A673 (cell line): ENCODE measurements around the gene MFSD2B. TPM values are rescaled to one million over a fixed set of nuclear protein-coding genes. Genes with fewer than 3 reads are reported as not detected.

Experiments used
- BruUV-seq: library from RNA; stranded (reverse); fragments of 400-500 nt; replicated peaks from 2 replicates; lab custom pipeline; 2021; lab: Mats Ljungman, UMichigan
- CTCF ChIA-PET: fragments of 300-600 bp; sonication (Branson Sonifier 250); formaldehyde crosslinking; loops from one replicate; lab custom pipeline; 2022; ENCODE audit warnings: antibody characterized with exemption; lab: Charles Lee
- POLR2A ChIA-PET: fragments of 300-600 bp; sonication (Branson Sonifier 250); formaldehyde crosslinking; loops from one replicate; lab custom pipeline; 2022; ENCODE audit warnings: antibody characterized with exemption; ENCODE audit not compliant: low non-redundant PET; lab: Charles Lee
- DNase-seq: peaks from one replicate; pipeline ENCODE4 v3.0.0-alpha.2; 2015; ENCODE audit warnings: low spot score
- H3K27ac ChIP-seq: fragments of 200-600 bp; sonication (generic); 2 replicates; pipeline ENCODE4 v1.5.1; 2016; ENCODE audit warnings: mixed run types, low read depth, mild to moderate bottlenecking, mixed read lengths, antibody characterized with exemption, low read length; ENCODE audit not compliant: poor library complexity, severe bottlenecking
- H3K27me3 ChIP-seq: fragments of 200-600 bp; sonication (generic); replicated peaks from 2 replicates; pipeline ENCODE4 v1.6.1; 2017; ENCODE audit warnings: mixed run types, low read depth, mild to moderate bottlenecking, mixed read lengths, antibody characterized with exemption, low read length; ENCODE audit not compliant: insufficient read depth, poor library complexity
- H3K36me3 ChIP-seq: fragments of 200-600 bp; sonication (generic); 2 replicates; pipeline ENCODE4 v1.6.1; 2016; ENCODE audit warnings: mixed run types, mild to moderate bottlenecking, mixed read lengths, antibody characterized with exemption, low read length; ENCODE audit not compliant: insufficient read depth, poor library complexity, severe bottlenecking
- H3K4me1 ChIP-seq: fragments of 200-600 bp; sonication (generic); 2 replicates; pipeline ENCODE4 v1.6.1; 2017; ENCODE audit warnings: mixed run types, mild to moderate bottlenecking, mixed read lengths, antibody characterized with exemption, low read length; ENCODE audit not compliant: insufficient read depth, poor library complexity, severe bottlenecking
- H3K4me3 ChIP-seq: fragments of 200-600 bp; sonication (generic); 2 replicates; pipeline ENCODE4 v1.5.1; 2016; ENCODE audit warnings: low read depth, mixed run types, mild to moderate bottlenecking, mixed read lengths, low read length; ENCODE audit not compliant: poor library complexity, severe bottlenecking
- H3K9me3 ChIP-seq: fragments of 200-600 bp; sonication (generic); 2 replicates; pipeline ENCODE4 v1.6.1; 2016; ENCODE audit warnings: mixed run types, low read depth, mild to moderate bottlenecking, mixed read lengths, antibody characterized with exemption, low read length; ENCODE audit not compliant: poor library complexity, severe bottlenecking
- CTCF ChIP-seq: fragments of 300-800, 200-600 bp; sonication (generic); conservative IDR thresholded peaks from 2 replicates; pipeline ENCODE4 v1.5.1; 2017; ENCODE audit warnings: low read depth, mild to moderate bottlenecking, antibody characterized with exemption, low read length, moderate library complexity, mixed read lengths
- EZH2 ChIP-seq: fragments of 200-600 bp; sonication (generic); IDR thresholded peaks from 2 replicates; pipeline ENCODE4 v1.6.1; 2017; ENCODE audit warnings: borderline replicate concordance, low read depth, mild to moderate bottlenecking, mixed read lengths, antibody characterized with exemption, low read length; ENCODE audit not compliant: poor library complexity, severe bottlenecking
- intact Hi-C: fragments of 100-400 bp; cut with micrococcal nuclease; formaldehyde crosslinking; loops from one replicate; pipeline ENCODE4 v1.10.0; 2022; ENCODE audit not compliant: unreplicated experiment
- total RNA-seq: library from RNA; stranded (reverse); gene quantifications from 2 replicates; pipeline ENCODE4 v1.2.3, GENCODE V29; 2021

The MFSD2B gene
- total RNA-seq, 1 experiment from 2014 or later: not detected

GRCh38 chr2:24018241-24018640 is 8.4 kb downstream of the MFSD2B start:
- Histone ChIP-seq H3K9me3 (no peaks in the 10 kb centered on the region), H3K27me3 (no peaks in the 10 kb centered on the region), H3K27ac (no peak overlapping the region), H3K4me3 (no peak overlapping the region), H3K4me1 (no peaks in the 10 kb centered on the region), H3K36me3 (no peaks in the 10 kb centered on the region)
- intact Hi-C loops: no loop called here
- ChIA-PET POLR2A (no interaction called here), CTCF (no interaction called here)
- no peak for DNase-seq
- no TSS peak for BruUV-seq
- no peak for TF ChIP-seq EZH2
- TF ChIP-seq CTCF: no peak

- intact Hi-C loops: no loop called here
- CTCF ChIA-PET: no interaction called here
- BruUV-seq: no TSS peak
These were observed 9.8 kb downstream of the MFSD2B start for GRCh38 chr2:24019729-24020128.

GRCh38 chr2:24020244-24020643 is 10.4 kb downstream of the MFSD2B start:
- CTCF ChIA-PET: no interaction called here
- Histone ChIP-seq H3K9me3 (no peaks in the 10 kb centered on the region), H3K36me3 (no peaks in the 10 kb centered on the region), H3K27me3 (no peaks in the 10 kb centered on the region), H3K4me1 (no peaks in the 10 kb centered on the region), H3K27ac (no peak overlapping the region), H3K4me3 (no peak overlapping the region)
- TF ChIP-seq CTCF (no peak), EZH2 (no peak)
- no TSS peak for BruUV-seq
- no peak for DNase-seq
- POLR2A ChIA-PET: no interaction called here
- intact Hi-C loops: no loop called here

More at GRCh38 chr2:24019729-24020128, 9.8 kb downstream of the MFSD2B start:
- POLR2A ChIA-PET: no interaction called here
- TF ChIP-seq EZH2: no peak
- TF ChIP-seq CTCF: no peak
- no peaks in the 10 kb centered on the region for H3K27me3 ChIP-seq
- no peak overlapping the region for H3K4me3 ChIP-seq
- DNase-seq: no peak
- no peaks in the 10 kb centered on the region for H3K4me1 ChIP-seq
- H3K36me3 ChIP-seq: no peaks in the 10 kb centered on the region
- no peaks in the 10 kb centered on the region for H3K9me3 ChIP-seq
- H3K27ac ChIP-seq: no peak overlapping the region
